NT2/D1 (cell line): ENCODE data around the gene SERPINA1.
"Not testable (repeated sequence)": the region's sequence is repeated elsewhere in the genome, so short reads cannot be mapped to it uniquely, and the experiment has no call there.

ENCODE experiments used
- DNase-seq: peaks from one replicate; pipeline ENCODE4 v3.0.0-alpha.2; 2011; ENCODE audit warnings: low read depth, low spot score
- H3K27me3 ChIP-seq: 2 replicates; pipeline ENCODE4 v1.6.0; 2011; ENCODE audit warnings: mild to moderate bottlenecking; ENCODE audit not compliant: insufficient read length, insufficient read depth
- H3K36me3 ChIP-seq: 2 replicates; pipeline ENCODE4 v1.6.1; 2011; ENCODE audit warnings: mild to moderate bottlenecking, low read length, mixed read lengths; ENCODE audit not compliant: insufficient read depth, insufficient read length
- H3K4me1 ChIP-seq: 2 replicates; pipeline ENCODE4 v1.5.1; 2011; ENCODE audit not compliant: insufficient read depth, insufficient read length
- H3K4me3 ChIP-seq: 2 replicates; pipeline ENCODE4 v1.5.1; 2011; ENCODE audit warnings: low read depth; ENCODE audit not compliant: insufficient read length
- H3K9ac ChIP-seq: 2 replicates; pipeline ENCODE4 v1.6.0; 2011; ENCODE audit warnings: low read depth; ENCODE audit not compliant: insufficient read length
- H3K9me3 ChIP-seq: 2 replicates; pipeline ENCODE4 v1.5.1; 2011; ENCODE audit warnings: mild to moderate bottlenecking, low read length; ENCODE audit not compliant: insufficient read depth
- SUZ12 ChIP-seq: IDR thresholded peaks from 2 replicates; pipeline ENCODE4 v1.6.1; 2011; ENCODE audit not compliant: insufficient read length, insufficient read depth; ENCODE audit errors: extremely low read depth
- YY1 ChIP-seq: IDR thresholded peaks from 2 replicates; pipeline ENCODE4 v1.6.1; 2011; ENCODE audit not compliant: insufficient read length, insufficient read depth
- ZNF274 ChIP-seq: IDR thresholded peaks from 2 replicates; pipeline ENCODE4 v1.6.1; 2011; ENCODE audit warnings: mild to moderate bottlenecking, low read depth, low read length

Gene SERPINA1

GRCh38 chr14:94356379-94357056, 31.9 kb downstream of the SERPINA1 start:
- no peaks in the 10 kb centered on the region for H3K4me1 ChIP-seq
- no peak overlapping the region for H3K4me3 ChIP-seq
- TF ChIP-seq YY1: no peak
- no peak for TF ChIP-seq SUZ12
- TF ChIP-seq ZNF274: no peak
- no peaks in the 10 kb centered on the region for H3K27me3 ChIP-seq
- no peaks in the 10 kb centered on the region for H3K36me3 ChIP-seq
- DNase-seq: no peak
- H3K9ac ChIP-seq: no peak overlapping the region
- no peaks in the 10 kb centered on the region; the same call in 1 of the 2 replicates for H3K9me3 ChIP-seq

- DNase-seq: peak; percentile 15
- Histone ChIP-seq H3K4me1 (no peaks in the 10 kb centered on the region), H3K27me3 (no peaks in the 10 kb centered on the region), H3K36me3 (no peaks in the 10 kb centered on the region), H3K9ac (no peak overlapping the region), H3K9me3 (no peaks in the 10 kb centered on the region; the same call in 1 of the 2 replicates), H3K4me3 (no peak overlapping the region)
- TF ChIP-seq ZNF274 (no peak), YY1 (no peak), SUZ12 (no peak)
These were observed 33.1 kb downstream of the SERPINA1 start for GRCh38 chr14:94355191-94355794.

DNA sequence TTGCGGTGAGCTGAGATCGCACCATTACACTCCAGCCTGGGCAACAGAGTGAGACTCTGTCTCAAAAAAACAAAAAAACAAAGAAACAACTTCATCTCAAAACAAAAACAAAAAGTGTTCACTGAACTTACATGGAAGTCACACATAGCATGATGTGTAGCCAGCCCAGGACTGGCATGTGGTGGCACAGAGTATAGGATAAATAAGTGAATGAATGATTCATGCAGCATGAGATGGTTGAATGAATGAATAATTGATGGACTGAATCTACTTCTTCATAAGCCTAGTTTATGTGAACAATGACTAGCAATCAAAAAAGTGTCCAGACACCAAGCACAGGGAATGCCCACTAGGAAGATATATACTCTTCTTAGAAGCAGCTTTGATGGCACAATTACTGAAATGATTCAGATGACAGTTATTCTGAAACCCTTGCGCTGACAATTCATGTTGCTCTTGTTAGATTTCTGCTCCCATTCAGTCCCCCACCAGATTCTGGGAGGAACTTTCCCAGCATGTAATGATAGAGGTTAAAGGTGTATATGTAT, 33.7 kb downstream of the SERPINA1 start:
- H3K27me3 ChIP-seq: no peaks in the 10 kb centered on the region
- H3K9ac ChIP-seq: no peak overlapping the region
- H3K4me3 ChIP-seq: no peak overlapping the region
- no peak for TF ChIP-seq SUZ12
- no peak for TF ChIP-seq ZNF274
- no peak for TF ChIP-seq YY1
- no peaks in the 10 kb centered on the region; the same call in 1 of the 2 replicates for H3K9me3 ChIP-seq
- no peaks in the 10 kb centered on the region for H3K4me1 ChIP-seq
- no peak for DNase-seq
- no peaks in the 10 kb centered on the region for H3K36me3 ChIP-seq

DNA sequence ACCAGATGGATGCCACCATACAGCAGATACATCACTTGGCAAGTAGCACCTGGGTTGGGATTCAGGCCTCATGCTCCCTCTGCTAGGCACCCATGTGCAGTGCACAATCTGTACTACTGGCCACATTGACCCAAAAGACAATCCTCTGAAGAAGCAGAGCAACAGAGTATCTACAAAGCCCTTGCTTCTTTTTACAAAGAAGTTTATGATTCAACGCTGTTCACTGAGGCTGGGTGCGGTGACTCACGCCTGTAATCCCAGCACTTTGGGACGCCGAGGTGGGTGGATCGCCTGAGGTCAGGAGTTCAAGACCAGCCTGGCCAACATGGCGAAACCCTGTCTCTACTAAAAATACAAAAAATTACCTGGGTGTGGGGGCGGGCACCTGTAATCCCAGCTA, 34.2 kb downstream of the SERPINA1 start:
- H3K36me3 ChIP-seq, DNase-seq, H3K4me3 ChIP-seq, H3K9me3 ChIP-seq, H3K4me1 ChIP-seq, H3K9ac ChIP-seq, H3K27me3 ChIP-seq: not testable (repeated sequence)

GRCh38 chr14:94349276-94349675, 39.1 kb downstream of the SERPINA1 start:
- Histone ChIP-seq H3K36me3 (no peaks in the 10 kb centered on the region), H3K9ac (no peak overlapping the region), H3K9me3 (no peaks in the 10 kb centered on the region; the same call in 1 of the 2 replicates), H3K27me3 (no peaks in the 10 kb centered on the region), H3K4me3 (no peak overlapping the region), H3K4me1 (peaks cover 2% of the 10 kb centered on the region)
- TF ChIP-seq YY1 (no peak), ZNF274 (no peak), SUZ12 (no peak)
- DNase-seq: no peak

GRCh38 chr14:94348836-94349235, 39.6 kb downstream of the SERPINA1 start:
- DNase-seq: no peak
- Histone ChIP-seq H3K36me3 (no peaks in the 10 kb centered on the region), H3K4me3 (no peak overlapping the region), H3K27me3 (no peaks in the 10 kb centered on the region), H3K4me1 (peaks cover 2% of the 10 kb centered on the region), H3K9me3 (no peaks in the 10 kb centered on the region; the same call in 1 of the 2 replicates), H3K9ac (no peak overlapping the region)
- TF ChIP-seq YY1 (no peak), ZNF274 (no peak), SUZ12 (no peak)

GRCh38 chr14:94346841-94347240, 41.6 kb downstream of the SERPINA1 start:
- TF ChIP-seq YY1 (no peak), ZNF274 (no peak), SUZ12 (no peak)
- Histone ChIP-seq H3K9ac (no peak overlapping the region), H3K36me3 (no peaks in the 10 kb centered on the region), H3K27me3 (no peaks in the 10 kb centered on the region), H3K9me3 (no peaks in the 10 kb centered on the region), H3K4me1 (peaks cover 2% of the 10 kb centered on the region), H3K4me3 (no peak overlapping the region)
- no peak for DNase-seq

DNA sequence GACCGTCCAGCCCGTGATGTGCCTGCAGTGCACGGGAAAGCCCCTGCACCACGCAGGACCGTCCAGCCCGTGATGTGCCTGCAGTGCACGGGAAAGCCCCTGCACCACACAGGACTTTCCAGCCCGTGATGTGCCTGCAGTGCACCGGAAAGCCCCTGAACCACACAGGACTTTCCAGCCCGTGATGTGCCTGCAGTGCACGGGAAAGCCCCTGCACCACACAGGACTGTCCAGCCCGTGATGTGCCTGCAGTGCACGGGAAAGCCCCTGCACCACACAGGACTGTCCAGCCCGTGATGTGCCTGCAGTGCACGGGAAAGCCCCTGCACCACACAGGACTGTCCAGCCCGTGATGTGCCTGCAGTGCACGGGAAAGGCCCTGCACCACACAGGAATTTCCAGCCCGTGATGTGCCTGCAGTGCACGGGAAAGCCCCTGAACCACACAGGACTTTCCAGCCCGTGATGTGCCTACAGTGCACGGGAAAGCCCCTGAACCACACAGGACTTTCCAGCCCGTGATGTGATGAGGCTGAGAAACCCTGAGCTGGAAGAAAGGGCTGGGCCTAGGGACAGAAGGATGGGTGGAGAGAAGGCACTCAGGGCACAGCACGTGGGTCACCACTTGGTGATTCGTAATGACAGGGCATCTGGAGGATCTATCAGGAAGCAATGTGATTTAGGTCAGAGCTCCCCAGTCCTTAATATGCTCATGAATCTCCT, 42.2 kb downstream of the SERPINA1 start:
- not testable (repeated sequence) for H3K27me3 ChIP-seq, H3K9me3 ChIP-seq, H3K4me3 ChIP-seq, H3K36me3 ChIP-seq, DNase-seq, H3K9ac ChIP-seq, H3K4me1 ChIP-seq
